Fibroblast of mammary gland (primary cell): Measurements from ENCODE around the gene EHMT1.

Experiments
- DNase-seq: peaks from one replicate; pipeline ENCODE4 v3.0.0-alpha.2; 2010; ENCODE audit warnings: low read depth
- H3K4me3 ChIP-seq: 2 replicates; pipeline ENCODE4 v1.5.1; 2011; ENCODE audit warnings: low read depth, mild to moderate bottlenecking, low read length, moderate library complexity; ENCODE audit not compliant: control insufficient read depth
- CTCF ChIP-seq: conservative IDR thresholded peaks from 2 replicates; pipeline ENCODE4 v1.5.1; 2011; ENCODE audit warnings: low read depth, low read length, inconsistent platforms; ENCODE audit not compliant: control insufficient read depth, insufficient read depth

The EHMT1 gene

GRCh38 chr9:137811283-137811870 is 192.6 kb downstream of the EHMT1 start:
- H3K4me3 ChIP-seq = no peak overlapping the region
- no peak for TF ChIP-seq CTCF
- DNase-seq = peak; percentile 17

GRCh38 chr9:137812356-137813023 is 193.7 kb downstream of the EHMT1 start:
- no peak for TF ChIP-seq CTCF
- DNase-seq = no peak
- H3K4me3 ChIP-seq = no peak overlapping the region

- no peak for DNase-seq
- TF ChIP-seq CTCF = no peak
- H3K4me3 ChIP-seq = no peak overlapping the region
Measured at GRCh38 chr9:137813167-137813566, 194.4 kb downstream of the EHMT1 start.

- TF ChIP-seq CTCF = no peak
- no peak overlapping the region for H3K4me3 ChIP-seq
- DNase-seq = no peak
Measured at GRCh38 chr9:137813651-137814415, 195.0 kb downstream of the EHMT1 start.

GRCh38 chr9:137814436-137814835 is 195.6 kb downstream of the EHMT1 start:
- no peak for TF ChIP-seq CTCF
- no peak for DNase-seq
- H3K4me3 ChIP-seq = no peak overlapping the region

- H3K4me3 ChIP-seq = no peak overlapping the region
- no peak for DNase-seq
- TF ChIP-seq CTCF = no peak
Measured at GRCh38 chr9:137814841-137815240, 196.0 kb downstream of the EHMT1 start.
